GM19397 (cell line): Measurements from ENCODE around the gene AK3.

ENCODE experiments used
- ATAC-seq: cut with Tn5 transposase; IDR thresholded peaks from one replicate; pipeline ENCODE4 v1.9.1; 2021; ENCODE audit warnings: mild to moderate bottlenecking, moderate library complexity; ENCODE audit not compliant: unreplicated experiment

AK3 gene

DNA sequence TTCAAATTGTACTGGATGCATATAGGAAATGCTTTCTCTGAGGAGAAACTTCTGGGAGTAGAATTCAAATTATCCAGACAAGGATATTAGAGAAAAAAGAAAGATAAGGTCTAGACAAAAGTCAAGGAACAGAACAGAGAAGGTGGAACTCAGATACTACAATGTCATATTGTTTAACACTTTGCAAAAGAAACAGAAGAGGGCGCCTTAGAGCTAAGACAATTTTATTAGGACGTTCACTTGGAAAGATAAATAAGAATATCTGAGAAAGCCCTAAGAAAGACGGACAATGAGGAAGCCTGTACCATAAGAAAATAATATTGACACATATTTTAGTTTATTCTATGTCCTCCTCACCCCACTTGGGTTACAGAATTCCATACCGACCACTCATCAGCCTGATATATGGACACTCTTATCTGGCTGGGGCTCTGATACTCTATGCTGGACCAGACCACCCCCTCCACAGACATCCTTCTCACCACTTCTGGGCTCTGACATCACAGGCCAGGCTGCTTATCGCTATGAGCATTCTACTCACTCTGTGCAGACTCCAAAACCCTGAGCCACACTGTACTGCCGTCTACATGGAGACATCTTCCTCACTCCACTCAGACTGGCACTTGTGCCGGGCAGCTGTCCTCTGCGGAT, 9.1 kb upstream of the AK3 start:
- ATAC-seq: no peak

- ATAC-seq: no peak
Observed at GRCh38 chr9:4748612-4749011, 7.6 kb upstream of the AK3 start.

GRCh38 chr9:4746278-4747030, 5.5 kb upstream of the AK3 start:
- ATAC-seq: no peak

- no peak for ATAC-seq
Observed at GRCh38 chr9:4743131-4743875, 2.3 kb upstream of the AK3 start.

GRCh38 chr9:4742246-4742645, 1.2 kb upstream of the AK3 start:
- ATAC-seq: no peak

DNA sequence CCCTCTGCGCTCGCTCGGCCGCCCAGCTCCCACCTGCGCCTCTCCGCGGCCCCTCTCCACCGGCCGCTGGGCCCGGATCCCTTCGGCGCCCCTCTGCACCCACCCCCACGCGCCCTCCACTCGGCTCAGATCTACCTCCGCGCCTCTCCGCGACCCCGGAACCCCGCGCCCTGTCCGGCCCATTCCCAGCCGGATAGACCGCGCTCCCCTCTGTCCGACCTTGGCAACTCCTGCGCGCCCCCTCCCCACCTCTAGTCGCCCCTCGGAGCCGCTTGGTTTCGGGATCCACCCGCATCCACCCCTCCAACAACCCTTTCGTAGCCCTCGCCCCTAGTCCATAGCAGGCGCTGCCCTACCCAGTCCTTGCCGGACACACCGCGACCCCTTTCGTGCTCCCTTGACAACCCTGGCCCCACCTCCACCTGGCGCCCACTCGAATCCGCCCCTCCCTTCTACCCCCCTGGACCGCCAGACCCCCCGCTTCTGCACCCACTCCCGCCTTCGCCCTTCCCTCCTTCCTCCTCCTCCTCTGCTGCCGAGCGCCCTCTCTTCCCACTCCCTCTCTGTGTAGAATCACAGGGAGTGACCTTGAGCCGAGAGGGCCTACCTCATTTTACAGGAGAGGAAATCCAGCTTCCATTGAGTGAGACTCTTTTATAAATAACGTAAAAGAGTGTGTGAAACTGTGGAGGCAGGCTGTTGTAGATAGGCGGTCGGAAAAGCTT, 525 bp upstream of the AK3 start:
- ATAC-seq: no peak

GRCh38 chr9:4740388-4740637, 689 bp downstream of the AK3 start:
- no peak for ATAC-seq

- ATAC-seq: no peak
Observed at GRCh38 chr9:4739587-4740387, 1.2 kb downstream of the AK3 start.

DNA sequence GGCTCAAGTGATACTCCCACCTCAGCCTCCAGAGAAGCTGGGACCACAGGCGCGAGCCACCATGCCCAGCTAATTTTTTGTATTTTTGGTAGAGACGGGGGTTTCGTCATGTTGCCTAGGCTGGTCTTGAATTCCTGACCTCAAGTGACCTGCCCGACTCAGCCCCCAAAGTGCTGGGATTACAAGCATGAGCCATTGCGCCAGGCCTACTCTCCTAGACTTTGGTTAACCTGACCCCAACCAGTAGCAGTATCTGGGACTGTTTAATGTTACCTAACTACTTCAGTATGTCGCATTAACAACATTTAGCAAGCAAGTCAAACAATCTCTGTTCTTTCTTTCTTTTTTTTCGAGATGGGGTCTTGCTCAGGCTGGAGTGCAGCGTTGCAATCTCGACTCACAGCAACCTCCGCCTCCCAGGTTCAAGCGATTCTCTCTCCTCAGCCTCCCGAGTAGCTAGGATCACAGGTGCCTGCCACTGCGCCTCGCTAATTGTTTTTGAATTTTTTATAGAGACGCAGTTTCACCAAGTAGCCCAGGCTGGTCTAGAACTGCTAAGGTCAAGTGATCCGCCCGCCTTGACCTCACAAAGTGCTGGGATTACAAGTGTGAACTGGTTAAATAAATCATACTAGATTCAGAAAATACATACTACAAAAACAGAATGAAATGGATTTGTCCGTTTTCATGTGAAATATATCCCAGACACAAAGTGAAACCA, 2.0 kb downstream of the AK3 start:
- no peak for ATAC-seq

- ATAC-seq: no peak
Observed at GRCh38 chr9:4734150-4734549, 6.9 kb downstream of the AK3 start.

DNA sequence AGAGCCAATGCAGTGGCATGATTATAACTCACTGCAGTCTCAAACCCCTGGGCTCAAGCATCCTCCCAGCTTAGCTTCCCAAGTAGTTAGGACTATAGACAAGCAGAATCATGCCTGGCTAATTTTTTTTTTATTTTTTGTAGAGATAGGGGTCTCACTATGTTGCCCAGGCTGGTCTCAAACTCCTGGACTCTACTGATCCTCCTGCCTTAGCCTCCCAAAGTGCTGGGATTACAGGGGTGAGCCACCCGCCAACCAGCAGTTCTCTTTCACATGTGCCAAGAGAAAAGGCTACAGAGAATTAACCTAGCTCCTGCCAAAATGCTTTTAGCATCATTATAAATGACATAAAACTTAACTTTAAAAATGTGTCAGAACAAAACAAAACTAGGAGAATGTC, 8.1 kb downstream of the AK3 start:
- ATAC-seq: no peak

DNA sequence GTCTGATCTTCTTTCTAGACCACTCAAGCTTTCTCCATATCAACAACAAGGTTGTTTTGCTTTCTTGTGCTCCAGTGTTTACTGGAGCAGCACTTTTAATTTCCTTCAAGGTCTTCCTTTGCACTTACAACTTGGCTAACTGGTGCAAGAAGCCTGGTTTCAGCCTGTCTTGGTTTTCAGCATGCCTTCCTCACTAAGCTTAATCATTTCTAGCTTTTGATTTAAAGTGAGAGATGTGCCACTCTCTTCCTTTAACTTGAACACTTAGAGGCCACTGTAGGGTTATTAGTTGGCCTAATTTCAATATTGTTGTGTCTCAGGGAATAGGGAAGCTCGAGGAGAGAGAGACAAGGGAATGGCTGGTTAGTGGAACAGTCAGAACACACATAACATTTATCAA, 13.4 kb downstream of the AK3 start:
- ATAC-seq: no peak

GRCh38 chr9:4725706-4726442, 15.1 kb downstream of the AK3 start:
- no peak for ATAC-seq

DNA sequence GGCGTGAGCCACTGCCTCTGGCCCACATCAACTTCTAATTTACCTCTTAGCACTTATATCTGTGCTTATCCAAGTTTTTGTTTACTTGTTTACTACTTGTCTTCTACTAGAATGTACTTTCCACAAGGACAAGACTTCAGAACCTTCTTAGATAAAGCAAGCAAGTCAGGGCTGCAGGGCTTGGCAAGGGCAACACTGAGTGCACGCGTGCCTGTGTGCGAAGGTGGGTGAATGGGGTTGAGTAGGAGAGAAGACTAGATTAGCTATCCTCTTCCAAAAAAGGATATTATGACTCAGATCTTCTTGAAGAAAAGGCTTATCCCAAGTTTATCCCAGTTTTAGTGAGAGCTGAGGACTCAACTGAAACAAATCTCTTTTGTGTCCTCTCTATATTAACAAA, 19.3 kb downstream of the AK3 start:
- ATAC-seq: no peak

- ATAC-seq: no peak
Observed at GRCh38 chr9:4718911-4719310, 22.1 kb downstream of the AK3 start.

GRCh38 chr9:4717815-4718214, 23.2 kb downstream of the AK3 start:
- ATAC-seq: no peak

GRCh38 chr9:4716163-4716562, 24.8 kb downstream of the AK3 start:
- ATAC-seq: no peak

- ATAC-seq: no peak
Observed at GRCh38 chr9:4714266-4715016, 26.6 kb downstream of the AK3 start.

- no peak for ATAC-seq
Observed at GRCh38 chr9:4713849-4714248, 27.2 kb downstream of the AK3 start.
